ENCODE results near the gene RBM38. TPM values are rescaled to one million over a fixed set of nuclear protein-coding genes. Genes with fewer than 3 reads are reported as not detected.

RBM38 gene
- total RNA-seq, 1 donor from 2014 or later = 16.6 TPM

GRCh38 chr20:57384486-57384885 is 6.7 kb upstream of the RBM38 start:
- no peak for TF ChIP-seq CTCF (IDR thresholded peaks at IDR 0.05; ENCODE audit: partially characterized antibody, unreplicated experiment)
- no peak for DNase-seq
- peaks cover under 1% of the 10 kb centered on the region for H3K27me3 Mint-ChIP-seq (ENCODE audit: unreplicated experiment)
- H3K4me3 Mint-ChIP-seq (ENCODE audit: unreplicated experiment) = no peak overlapping the region
- H3K4me1 Mint-ChIP-seq (ENCODE audit: low read depth, unreplicated experiment) = no peaks in the 10 kb centered on the region
- peaks cover 2% of the 10 kb centered on the region for H3K9me3 Mint-ChIP-seq (ENCODE audit: unreplicated experiment)
- H3K27ac Mint-ChIP-seq (ENCODE audit: unreplicated experiment) = no peak overlapping the region
- H3K36me3 Mint-ChIP-seq (ENCODE audit: unreplicated experiment) = no peaks in the 10 kb centered on the region

- DNase-seq = no peak
- Mint-ChIP-seq H3K4me3 (ENCODE audit: unreplicated experiment) (no peak overlapping the region), H3K4me1 (ENCODE audit: low read depth, unreplicated experiment) (no peaks in the 10 kb centered on the region), H3K9me3 (ENCODE audit: unreplicated experiment) (peaks cover 2% of the 10 kb centered on the region), H3K36me3 (ENCODE audit: unreplicated experiment) (no peaks in the 10 kb centered on the region), H3K27me3 (ENCODE audit: unreplicated experiment) (peaks cover 3% of the 10 kb centered on the region), H3K27ac (ENCODE audit: unreplicated experiment) (no peak overlapping the region)
- TF ChIP-seq CTCF (IDR thresholded peaks at IDR 0.05; ENCODE audit: partially characterized antibody, unreplicated experiment) = no peak
These were observed 6.0 kb upstream of the RBM38 start for GRCh38 chr20:57384953-57385761.

GRCh38 chr20:57385940-57386339 is 5.3 kb upstream of the RBM38 start:
- Mint-ChIP-seq H3K4me3 (ENCODE audit: unreplicated experiment) (no peak overlapping the region), H3K27me3 (ENCODE audit: unreplicated experiment) (peaks cover 6% of the 10 kb centered on the region), H3K4me1 (ENCODE audit: low read depth, unreplicated experiment) (no peaks in the 10 kb centered on the region), H3K27ac (ENCODE audit: unreplicated experiment) (no peak overlapping the region), H3K9me3 (ENCODE audit: unreplicated experiment) (peaks cover 3% of the 10 kb centered on the region), H3K36me3 (ENCODE audit: unreplicated experiment) (no peaks in the 10 kb centered on the region)
- no peak for TF ChIP-seq CTCF (IDR thresholded peaks at IDR 0.05; ENCODE audit: partially characterized antibody, unreplicated experiment)
- no peak for DNase-seq

GRCh38 chr20:57386762-57387161 is 4.4 kb upstream of the RBM38 start:
- H3K4me3 Mint-ChIP-seq (ENCODE audit: unreplicated experiment) = no peak overlapping the region
- DNase-seq = no peak
- peaks cover 6% of the 10 kb centered on the region for H3K27me3 Mint-ChIP-seq (ENCODE audit: unreplicated experiment)
- no peaks in the 10 kb centered on the region for H3K36me3 Mint-ChIP-seq (ENCODE audit: unreplicated experiment)
- TF ChIP-seq CTCF (IDR thresholded peaks at IDR 0.05; ENCODE audit: partially characterized antibody, unreplicated experiment) = no peak
- no peaks in the 10 kb centered on the region for H3K4me1 Mint-ChIP-seq (ENCODE audit: low read depth, unreplicated experiment)
- H3K9me3 Mint-ChIP-seq (ENCODE audit: unreplicated experiment) = peaks cover 3% of the 10 kb centered on the region
- no peak overlapping the region for H3K27ac Mint-ChIP-seq (ENCODE audit: unreplicated experiment)

GRCh38 chr20:57387463-57387862 is 3.7 kb upstream of the RBM38 start:
- H3K4me1 Mint-ChIP-seq (ENCODE audit: low read depth, unreplicated experiment) = no peaks in the 10 kb centered on the region
- no peaks in the 10 kb centered on the region for H3K36me3 Mint-ChIP-seq (ENCODE audit: unreplicated experiment)
- no peak for DNase-seq
- peaks cover 9% of the 10 kb centered on the region for H3K27me3 Mint-ChIP-seq (ENCODE audit: unreplicated experiment)
- no peak for TF ChIP-seq CTCF (IDR thresholded peaks at IDR 0.05; ENCODE audit: partially characterized antibody, unreplicated experiment)
- no peak overlapping the region for H3K4me3 Mint-ChIP-seq (ENCODE audit: unreplicated experiment)
- no peak overlapping the region for H3K27ac Mint-ChIP-seq (ENCODE audit: unreplicated experiment)
- H3K9me3 Mint-ChIP-seq (ENCODE audit: unreplicated experiment) = peaks cover 3% of the 10 kb centered on the region

All from glutamatergic neuron (in vitro differentiated cells).